ENCODE measurements around the gene CNPPD1.

CNPPD1 gene

GRCh38 chr2:219175928-219176817 is 552 bp downstream of the CNPPD1 start:
- peak overlapping the region; percentile 99 for H3K9ac ChIP-seq (ENCODE audit: low read length)
- H3K4me1 ChIP-seq (ENCODE audit: low read length): peaks cover 13% of the 10 kb centered on the region
- no peaks in the 10 kb centered on the region for H3K27me3 ChIP-seq (ENCODE audit: low read depth, low read length)
- H3K36me3 ChIP-seq (replicated peaks; ENCODE audit: low read depth, low read length): peaks cover 8% of the 10 kb centered on the region
- H4K20me1 ChIP-seq (ENCODE audit: insufficient read depth, low read length): no peaks in the 10 kb centered on the region
- TF ChIP-seq, protein P1, sequence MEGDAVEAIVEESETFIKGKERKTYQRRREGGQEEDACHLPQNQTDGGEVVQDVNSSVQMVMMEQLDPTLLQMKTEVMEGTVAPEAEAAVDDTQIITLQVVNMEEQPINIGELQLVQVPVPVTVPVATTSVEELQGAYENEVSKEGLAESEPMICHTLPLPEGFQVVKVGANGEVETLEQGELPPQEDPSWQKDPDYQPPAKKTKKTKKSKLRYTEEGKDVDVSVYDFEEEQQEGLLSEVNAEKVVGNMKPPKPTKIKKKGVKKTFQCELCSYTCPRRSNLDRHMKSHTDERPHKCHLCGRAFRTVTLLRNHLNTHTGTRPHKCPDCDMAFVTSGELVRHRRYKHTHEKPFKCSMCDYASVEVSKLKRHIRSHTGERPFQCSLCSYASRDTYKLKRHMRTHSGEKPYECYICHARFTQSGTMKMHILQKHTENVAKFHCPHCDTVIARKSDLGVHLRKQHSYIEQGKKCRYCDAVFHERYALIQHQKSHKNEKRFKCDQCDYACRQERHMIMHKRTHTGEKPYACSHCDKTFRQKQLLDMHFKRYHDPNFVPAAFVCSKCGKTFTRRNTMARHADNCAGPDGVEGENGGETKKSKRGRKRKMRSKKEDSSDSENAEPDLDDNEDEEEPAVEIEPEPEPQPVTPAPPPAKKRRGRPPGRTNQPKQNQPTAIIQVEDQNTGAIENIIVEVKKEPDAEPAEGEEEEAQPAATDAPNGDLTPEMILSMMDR (IDR thresholded peaks at IDR 0.05; ENCODE audit: low read depth, low read length): no peak
- no peak for TF ChIP-seq EZH2phosphoT487 (IDR thresholded peaks at IDR 0.05; ENCODE audit: low read depth)
- H3K79me2 ChIP-seq (ENCODE audit: low read length): peaks cover 8% of the 10 kb centered on the region
- H3K27ac ChIP-seq (ENCODE audit: low read length): peak overlapping the region; percentile 98
- peak overlapping the region; percentile 97 for H3K4me3 ChIP-seq (ENCODE audit: low read length)
- H3K9me3 ChIP-seq (ENCODE audit: insufficient read depth, low read length): no peaks in the 10 kb centered on the region
- H2AFZ ChIP-seq (ENCODE audit: low read depth, low read length): no peak overlapping the region
- H3K4me2 ChIP-seq (ENCODE audit: low read length): peak overlapping the region; percentile 96

- Histone ChIP-seq H3K4me2 (ENCODE audit: low read length) (peak overlapping the region; percentile 96), H3K27me3 (ENCODE audit: low read depth, low read length) (no peaks in the 10 kb centered on the region), H3K4me3 (ENCODE audit: low read length) (peak overlapping the region; percentile 97), H3K27ac (ENCODE audit: low read length) (no peak overlapping the region), H3K79me2 (ENCODE audit: low read length) (peaks cover 8% of the 10 kb centered on the region), H3K9ac (ENCODE audit: low read length) (peak overlapping the region; percentile 99), H4K20me1 (ENCODE audit: insufficient read depth, low read length) (no peaks in the 10 kb centered on the region), H3K36me3 (replicated peaks; ENCODE audit: low read depth, low read length) (peaks cover 8% of the 10 kb centered on the region), H3K4me1 (ENCODE audit: low read length) (peaks cover 13% of the 10 kb centered on the region), H3K9me3 (ENCODE audit: insufficient read depth, low read length) (no peaks in the 10 kb centered on the region), H2AFZ (ENCODE audit: low read depth, low read length) (no peak overlapping the region)
- no peak for TF ChIP-seq EZH2phosphoT487 (IDR thresholded peaks at IDR 0.05; ENCODE audit: low read depth)
- TF ChIP-seq, protein P1 (IDR thresholded peaks at IDR 0.05; ENCODE audit: low read depth, low read length): no peak
These were observed 1.2 kb downstream of the CNPPD1 start for GRCh38 chr2:219175486-219175885.

GRCh38 chr2:219174801-219175200 is 1.9 kb downstream of the CNPPD1 start:
- Histone ChIP-seq H3K4me1 (ENCODE audit: low read length) (peaks cover 13% of the 10 kb centered on the region), H3K4me3 (ENCODE audit: low read length) (no peak overlapping the region), H4K20me1 (ENCODE audit: insufficient read depth, low read length) (no peaks in the 10 kb centered on the region), H2AFZ (ENCODE audit: low read depth, low read length) (no peak overlapping the region), H3K9me3 (ENCODE audit: insufficient read depth, low read length) (no peaks in the 10 kb centered on the region), H3K27ac (ENCODE audit: low read length) (no peak overlapping the region), H3K36me3 (replicated peaks; ENCODE audit: low read depth, low read length) (peaks cover 8% of the 10 kb centered on the region), H3K27me3 (ENCODE audit: low read depth, low read length) (no peaks in the 10 kb centered on the region), H3K9ac (ENCODE audit: low read length) (no peak overlapping the region), H3K4me2 (ENCODE audit: low read length) (no peak overlapping the region), H3K79me2 (ENCODE audit: low read length) (peaks cover 8% of the 10 kb centered on the region)
- TF ChIP-seq EZH2phosphoT487 (IDR thresholded peaks at IDR 0.05; ENCODE audit: low read depth): no peak
- TF ChIP-seq, protein P1 (IDR thresholded peaks at IDR 0.05; ENCODE audit: low read depth, low read length): no peak

- H3K27ac ChIP-seq (ENCODE audit: low read length): no peak overlapping the region
- H4K20me1 ChIP-seq (ENCODE audit: insufficient read depth, low read length): no peaks in the 10 kb centered on the region
- no peak overlapping the region for H3K4me2 ChIP-seq (ENCODE audit: low read length)
- no peaks in the 10 kb centered on the region for H3K27me3 ChIP-seq (ENCODE audit: low read depth, low read length)
- peaks cover 8% of the 10 kb centered on the region for H3K36me3 ChIP-seq (replicated peaks; ENCODE audit: low read depth, low read length)
- H2AFZ ChIP-seq (ENCODE audit: low read depth, low read length): no peak overlapping the region
- H3K9ac ChIP-seq (ENCODE audit: low read length): no peak overlapping the region
- H3K4me3 ChIP-seq (ENCODE audit: low read length): no peak overlapping the region
- H3K9me3 ChIP-seq (ENCODE audit: insufficient read depth, low read length): no peaks in the 10 kb centered on the region
- peaks cover 10% of the 10 kb centered on the region for H3K4me1 ChIP-seq (ENCODE audit: low read length)
- TF ChIP-seq EZH2phosphoT487 (IDR thresholded peaks at IDR 0.05; ENCODE audit: low read depth): no peak
- H3K79me2 ChIP-seq (ENCODE audit: low read length): peaks cover 6% of the 10 kb centered on the region
These were observed 2.6 kb downstream of the CNPPD1 start for GRCh38 chr2:219174146-219174545.
